Mesothelial cell of epicardium (in vitro differentiated cells): ENCODE results near the gene IL7R. TPM values are rescaled to one million over a fixed set of nuclear protein-coding genes. Genes with fewer than 3 reads are reported as not detected.

Experiments used
- DNase-seq, 2 experiments: peaks; one replicate each; pipeline ENCODE4 v3.0.0; 2021; ENCODE audit warnings: low spot score in 2 of 2; ENCODE audit not compliant: unreplicated experiment in 2 of 2
- H3K27ac Mint-ChIP-seq: 2 replicates; pipeline ENCODE4 v1.8.0; 2021; ENCODE audit warnings: mixed read lengths
- H3K27me3 Mint-ChIP-seq: 2 replicates; pipeline ENCODE4 v1.8.0; 2021; ENCODE audit warnings: low read depth, mixed read lengths
- H3K36me3 Mint-ChIP-seq: 2 replicates; pipeline ENCODE4 v1.8.0; 2021; ENCODE audit warnings: mixed read lengths
- H3K4me1 Mint-ChIP-seq: 2 replicates; pipeline ENCODE4 v1.8.0; 2021; ENCODE audit warnings: mixed read lengths
- H3K4me3 Mint-ChIP-seq: 2 replicates; pipeline ENCODE4 v1.8.0; 2021; ENCODE audit warnings: mild to moderate bottlenecking, moderate library complexity, mixed read lengths
- H3K9me3 Mint-ChIP-seq: 2 replicates; pipeline ENCODE4 v1.8.0; 2021; ENCODE audit warnings: mixed read lengths
- total RNA-seq: library from RNA; stranded (reverse); gene quantifications from 3 replicates; pipeline ENCODE4 v1.2.1, GENCODE V29; 2021
- TF ChIP-seq, protein P1 (sequence below): fragments of 200-600 bp; sonication (generic); IDR thresholded peaks from one replicate; pipeline ENCODE4 v1.5.0; 2021; ENCODE audit warnings: antibody characterized with exemption; ENCODE audit not compliant: unreplicated experiment

The IL7R gene, protein sequence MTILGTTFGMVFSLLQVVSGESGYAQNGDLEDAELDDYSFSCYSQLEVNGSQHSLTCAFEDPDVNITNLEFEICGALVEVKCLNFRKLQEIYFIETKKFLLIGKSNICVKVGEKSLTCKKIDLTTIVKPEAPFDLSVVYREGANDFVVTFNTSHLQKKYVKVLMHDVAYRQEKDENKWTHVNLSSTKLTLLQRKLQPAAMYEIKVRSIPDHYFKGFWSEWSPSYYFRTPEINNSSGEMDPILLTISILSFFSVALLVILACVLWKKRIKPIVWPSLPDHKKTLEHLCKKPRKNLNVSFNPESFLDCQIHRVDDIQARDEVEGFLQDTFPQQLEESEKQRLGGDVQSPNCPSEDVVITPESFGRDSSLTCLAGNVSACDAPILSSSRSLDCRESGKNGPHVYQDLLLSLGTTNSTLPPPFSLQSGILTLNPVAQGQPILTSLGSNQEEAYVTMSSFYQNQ
- 0.13 to 0.25 TPM (median 0.13 TPM) in 3 replicates for total RNA-seq

DNA sequence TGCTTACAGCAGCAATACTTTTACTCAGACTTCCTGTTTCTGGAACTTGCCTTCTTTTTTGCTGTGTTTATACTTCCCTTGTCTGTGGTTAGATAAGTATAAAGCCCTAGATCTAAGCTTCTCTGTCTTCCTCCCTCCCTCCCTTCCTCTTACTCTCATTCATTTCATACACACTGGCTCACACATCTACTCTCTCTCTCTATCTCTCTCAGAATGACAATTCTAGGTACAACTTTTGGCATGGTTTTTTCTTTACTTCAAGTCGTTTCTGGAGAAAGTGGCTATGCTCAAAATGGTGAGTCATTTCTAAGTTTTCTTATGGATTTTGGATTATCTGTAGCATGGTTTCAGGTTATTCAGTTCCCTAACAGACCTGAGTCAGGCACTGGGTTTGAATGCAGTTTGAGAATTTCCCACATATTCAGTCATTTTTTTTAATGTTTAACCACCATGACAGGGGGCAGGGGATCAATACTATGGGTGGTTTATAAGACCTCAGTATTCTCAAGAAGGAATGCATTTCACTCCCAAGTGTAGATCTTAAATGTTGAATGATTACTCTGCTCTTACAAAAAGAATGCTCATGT, at the start of gene IL7R:
Gene IL7R (plus strand): TSS at position 127 of the 587 bp plus-strand sequence. CDS start 87 bp downstream, at position 214.
- TF ChIP-seq, protein P1, sequence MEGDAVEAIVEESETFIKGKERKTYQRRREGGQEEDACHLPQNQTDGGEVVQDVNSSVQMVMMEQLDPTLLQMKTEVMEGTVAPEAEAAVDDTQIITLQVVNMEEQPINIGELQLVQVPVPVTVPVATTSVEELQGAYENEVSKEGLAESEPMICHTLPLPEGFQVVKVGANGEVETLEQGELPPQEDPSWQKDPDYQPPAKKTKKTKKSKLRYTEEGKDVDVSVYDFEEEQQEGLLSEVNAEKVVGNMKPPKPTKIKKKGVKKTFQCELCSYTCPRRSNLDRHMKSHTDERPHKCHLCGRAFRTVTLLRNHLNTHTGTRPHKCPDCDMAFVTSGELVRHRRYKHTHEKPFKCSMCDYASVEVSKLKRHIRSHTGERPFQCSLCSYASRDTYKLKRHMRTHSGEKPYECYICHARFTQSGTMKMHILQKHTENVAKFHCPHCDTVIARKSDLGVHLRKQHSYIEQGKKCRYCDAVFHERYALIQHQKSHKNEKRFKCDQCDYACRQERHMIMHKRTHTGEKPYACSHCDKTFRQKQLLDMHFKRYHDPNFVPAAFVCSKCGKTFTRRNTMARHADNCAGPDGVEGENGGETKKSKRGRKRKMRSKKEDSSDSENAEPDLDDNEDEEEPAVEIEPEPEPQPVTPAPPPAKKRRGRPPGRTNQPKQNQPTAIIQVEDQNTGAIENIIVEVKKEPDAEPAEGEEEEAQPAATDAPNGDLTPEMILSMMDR: no peak
- Mint-ChIP-seq H3K36me3 (no peaks in the 10 kb centered on the region), H3K9me3 (no peaks in the 10 kb centered on the region), H3K4me3 (no peak within 1 kb of the TSS), H3K27ac (no peak within 1 kb of the TSS), H3K27me3 (peaks cover 2% of the 10 kb centered on the region), H3K4me1 (peaks cover 31% of the 10 kb centered on the region)
- DNase-seq: no peak

- no peak for DNase-seq
- H3K27ac Mint-ChIP-seq: no peak overlapping the region
- H3K9me3 Mint-ChIP-seq: no peaks in the 10 kb centered on the region
- no peak overlapping the region for H3K4me3 Mint-ChIP-seq
- peaks cover 3% of the 10 kb centered on the region for H3K27me3 Mint-ChIP-seq
- no peaks in the 10 kb centered on the region for H3K36me3 Mint-ChIP-seq
- TF ChIP-seq, protein P1: no peak
- no peaks in the 10 kb centered on the region for H3K4me1 Mint-ChIP-seq
Observed at GRCh38 chr5:35810601-35811000, 46.1 kb upstream of the IL7R start.

DNA sequence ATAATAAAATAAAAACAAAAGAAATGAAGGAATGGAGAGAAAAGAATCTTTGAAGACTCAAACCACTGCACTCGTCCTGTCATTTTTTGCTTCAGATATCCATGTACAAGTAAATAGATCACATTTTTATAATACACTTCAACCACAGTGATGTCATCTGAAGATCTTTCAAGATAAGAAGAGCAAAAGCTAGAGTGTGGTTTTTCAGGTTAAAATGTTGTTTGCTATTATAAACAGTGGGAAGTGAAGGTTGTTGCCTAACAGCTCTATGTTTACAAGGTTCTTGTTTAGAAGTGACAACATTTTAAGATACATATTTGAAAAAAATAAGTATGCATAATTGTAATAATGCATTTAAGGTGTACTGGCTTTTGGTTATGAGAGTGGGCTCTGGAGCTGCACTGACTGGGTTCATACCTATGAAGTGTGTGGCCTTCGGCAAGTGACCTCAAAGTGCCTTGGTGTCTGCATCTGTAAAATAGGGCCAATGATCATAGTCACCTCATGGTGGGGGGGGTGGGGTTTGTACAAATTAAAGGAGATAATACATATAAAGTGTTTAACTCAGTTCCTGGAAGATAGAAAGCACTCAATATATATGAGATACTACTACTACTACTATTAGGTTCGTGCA, 45.5 kb upstream of the IL7R start:
- H3K36me3 Mint-ChIP-seq: no peaks in the 10 kb centered on the region
- H3K4me3 Mint-ChIP-seq: no peak overlapping the region
- H3K27me3 Mint-ChIP-seq: peaks cover 3% of the 10 kb centered on the region
- no peaks in the 10 kb centered on the region for H3K9me3 Mint-ChIP-seq
- TF ChIP-seq, protein P1: no peak
- no peaks in the 10 kb centered on the region for H3K4me1 Mint-ChIP-seq
- H3K27ac Mint-ChIP-seq: no peak overlapping the region
- DNase-seq: no peak

DNA sequence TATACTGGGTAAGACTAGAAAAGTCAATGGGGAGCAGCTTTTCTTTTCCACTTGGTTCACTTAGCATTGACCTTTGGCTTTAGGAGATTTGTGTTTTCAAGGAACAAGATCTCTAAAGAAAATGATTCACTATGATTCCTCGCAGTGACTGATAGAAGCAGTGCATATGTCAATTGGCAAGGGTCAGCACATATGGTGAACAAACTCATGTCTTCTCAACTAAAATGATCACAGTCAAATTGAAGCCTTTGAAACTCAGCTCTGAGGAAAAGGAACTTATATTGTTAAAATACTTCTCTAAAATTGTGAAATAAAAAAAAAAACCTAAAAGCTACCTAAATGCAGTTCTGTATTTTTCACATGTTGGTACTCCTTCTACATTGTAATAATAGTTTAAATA, 43.2 kb upstream of the IL7R start:
- H3K27me3 Mint-ChIP-seq: no peaks in the 10 kb centered on the region
- TF ChIP-seq, protein P1: no peak
- no peaks in the 10 kb centered on the region for H3K9me3 Mint-ChIP-seq
- H3K36me3 Mint-ChIP-seq: no peaks in the 10 kb centered on the region
- H3K4me1 Mint-ChIP-seq: no peaks in the 10 kb centered on the region
- H3K27ac Mint-ChIP-seq: no peak overlapping the region
- no peak for DNase-seq
- no peak overlapping the region for H3K4me3 Mint-ChIP-seq

- no peaks in the 10 kb centered on the region for H3K4me1 Mint-ChIP-seq
- no peak overlapping the region for H3K4me3 Mint-ChIP-seq
- DNase-seq: no peak
- TF ChIP-seq, protein P1: no peak
- H3K27ac Mint-ChIP-seq: no peak overlapping the region
- no peaks in the 10 kb centered on the region for H3K9me3 Mint-ChIP-seq
- peaks cover 5% of the 10 kb centered on the region for H3K27me3 Mint-ChIP-seq
- no peaks in the 10 kb centered on the region for H3K36me3 Mint-ChIP-seq
Observed at GRCh38 chr5:35815089-35815936, 41.4 kb upstream of the IL7R start.
